Activated naive CD8-positive, alpha-beta T cell treated with anti-CD3 and anti-CD28 coated beads, Interleukin-2, amount 10 ng/mL, durations not matched to agents 7 days and 5 days (primary cell): ENCODE data around the gene SGO2. TPM values are rescaled to one million over a fixed set of nuclear protein-coding genes. Genes with fewer than 3 reads are reported as not detected.

Source experiments
- ATAC-seq: fragments of 150-1000 bp; cut with Tn5 transposase; one replicate; pipeline ENCODE4 v1.10.0; 2021; ENCODE audit warnings: low read depth, moderate library complexity
- POLR2A ChIA-PET: fragments of 350-600 bp; sonication (Branson Sonifier 250); formaldehyde crosslinking; loops from one replicate; lab custom pipeline; 2021; ENCODE audit warnings: antibody characterized with exemption; lab: Charles Lee
- DNase-seq: peaks from one replicate; pipeline ENCODE4 v3.0.0; 2021
- H3K27ac Mint-ChIP-seq: one replicate; pipeline ENCODE4 v1.8.0; 2022; ENCODE audit warnings: mild to moderate bottlenecking, mixed read lengths
- H3K27me3 Mint-ChIP-seq: one replicate; pipeline ENCODE4 v1.8.0; 2022; ENCODE audit warnings: mild to moderate bottlenecking, moderate library complexity, mixed read lengths
- H3K36me3 Mint-ChIP-seq: one replicate; pipeline ENCODE4 v1.8.0; 2021; ENCODE audit warnings: mild to moderate bottlenecking, mixed read lengths
- H3K4me1 Mint-ChIP-seq: one replicate; pipeline ENCODE4 v1.8.0; 2021; ENCODE audit warnings: mixed read lengths
- H3K4me3 Mint-ChIP-seq: one replicate; pipeline ENCODE4 v1.8.0; 2022; ENCODE audit warnings: mild to moderate bottlenecking, moderate library complexity, mixed read lengths
- H3K9me3 Mint-ChIP-seq: one replicate; pipeline ENCODE4 v1.8.0; 2021; ENCODE audit warnings: mixed read lengths
- total RNA-seq, 2 experiments: library from RNA; stranded (reverse); gene quantifications; one replicate each; pipeline ENCODE4 v1.2.3, GENCODE V29; 2021

SGO2 gene
- total RNA-seq, 2 experiments from 2014 or later = 35.0 to 37.4 TPM

DNA sequence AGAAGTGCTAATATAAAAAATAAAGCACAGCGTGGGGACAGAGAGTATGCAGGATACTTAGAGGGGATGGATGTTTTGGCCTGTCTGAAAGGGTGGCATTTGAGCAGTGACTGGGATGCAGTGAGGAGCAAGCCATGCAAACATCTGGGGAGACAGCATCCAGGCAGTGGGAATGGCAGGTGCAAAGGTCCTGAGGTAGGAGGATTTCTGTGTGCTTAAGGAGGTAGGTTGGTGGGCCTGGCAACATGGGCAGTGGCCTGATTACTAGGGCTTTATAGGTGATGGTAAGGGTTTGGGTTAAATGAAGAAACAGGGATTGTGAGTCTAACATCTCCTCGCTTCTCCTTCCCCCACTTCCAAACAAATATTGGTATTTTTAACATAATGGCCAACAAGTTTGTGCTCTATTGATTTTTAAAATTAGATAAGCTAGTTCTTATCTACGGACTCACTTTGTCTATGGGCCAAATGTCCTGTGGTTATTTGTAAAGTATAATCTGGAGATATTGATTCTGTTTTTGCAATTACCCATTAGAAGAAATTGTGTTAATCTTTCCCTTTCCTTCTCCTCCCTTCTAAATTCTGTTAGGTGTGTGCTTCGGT, 62.2 kb downstream of the SGO2 start:
- no peak overlapping the region for H3K27ac Mint-ChIP-seq
- peaks cover 18% of the 10 kb centered on the region for H3K36me3 Mint-ChIP-seq
- POLR2A ChIA-PET = no interaction called here
- H3K9me3 Mint-ChIP-seq = no peaks in the 10 kb centered on the region
- H3K27me3 Mint-ChIP-seq = peaks cover 15% of the 10 kb centered on the region
- no peak overlapping the region for H3K4me3 Mint-ChIP-seq
- DNase-seq (no peak), ATAC-seq (no peak)
- peaks cover 7% of the 10 kb centered on the region for H3K4me1 Mint-ChIP-seq

DNA sequence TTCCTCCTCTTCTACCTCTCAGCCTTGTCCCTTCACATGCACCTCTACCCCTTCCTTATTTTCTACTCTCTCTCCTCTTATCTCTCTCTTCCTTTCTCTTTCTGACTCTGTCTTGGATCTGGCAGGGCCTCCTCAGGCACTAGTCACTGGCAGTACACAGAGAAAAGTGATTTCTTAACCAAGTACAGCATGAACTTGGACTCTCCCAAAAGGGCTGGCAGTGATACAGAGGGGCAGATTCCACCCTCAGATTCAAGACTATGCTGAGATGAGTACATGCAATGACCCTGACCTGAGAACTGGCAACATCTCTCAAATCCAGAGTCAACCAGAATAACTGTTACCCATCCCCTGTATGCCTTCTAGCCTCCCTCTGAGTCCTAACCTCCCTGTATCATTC, 64.1 kb downstream of the SGO2 start:
- Mint-ChIP-seq H3K27ac (no peak overlapping the region), H3K4me3 (no peak overlapping the region), H3K9me3 (no peaks in the 10 kb centered on the region), H3K36me3 (peaks cover 3% of the 10 kb centered on the region), H3K4me1 (peaks cover 7% of the 10 kb centered on the region), H3K27me3 (peaks cover 15% of the 10 kb centered on the region)
- POLR2A ChIA-PET = no interaction called here
- ATAC-seq (no peak), DNase-seq (no peak)

DNA sequence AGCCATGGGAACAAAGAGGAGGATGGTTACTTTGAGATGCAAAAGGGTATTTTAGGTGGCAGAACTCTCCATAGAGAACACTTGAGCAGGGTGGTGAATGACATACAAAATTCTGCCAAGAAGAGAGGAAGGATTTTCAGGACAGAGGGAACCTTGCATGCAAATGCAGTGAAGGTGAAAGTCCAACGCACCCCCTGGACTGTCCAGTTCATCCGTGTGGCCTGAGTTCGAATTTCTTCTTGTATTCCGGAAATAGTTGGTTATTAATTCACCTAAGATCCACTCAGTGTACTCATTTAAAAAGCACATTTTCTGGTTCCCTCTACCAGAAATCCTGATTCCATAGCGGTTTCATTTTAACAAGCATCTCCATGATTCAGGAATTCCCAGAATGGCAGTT, 65.3 kb downstream of the SGO2 start:
- Mint-ChIP-seq H3K27ac (no peak overlapping the region), H3K4me3 (no peak overlapping the region), H3K36me3 (no peaks in the 10 kb centered on the region), H3K9me3 (no peaks in the 10 kb centered on the region), H3K27me3 (peaks cover 22% of the 10 kb centered on the region), H3K4me1 (peaks cover 3% of the 10 kb centered on the region)
- no peak for ATAC-seq
- POLR2A ChIA-PET = no interaction called here
- no peak for DNase-seq

DNA sequence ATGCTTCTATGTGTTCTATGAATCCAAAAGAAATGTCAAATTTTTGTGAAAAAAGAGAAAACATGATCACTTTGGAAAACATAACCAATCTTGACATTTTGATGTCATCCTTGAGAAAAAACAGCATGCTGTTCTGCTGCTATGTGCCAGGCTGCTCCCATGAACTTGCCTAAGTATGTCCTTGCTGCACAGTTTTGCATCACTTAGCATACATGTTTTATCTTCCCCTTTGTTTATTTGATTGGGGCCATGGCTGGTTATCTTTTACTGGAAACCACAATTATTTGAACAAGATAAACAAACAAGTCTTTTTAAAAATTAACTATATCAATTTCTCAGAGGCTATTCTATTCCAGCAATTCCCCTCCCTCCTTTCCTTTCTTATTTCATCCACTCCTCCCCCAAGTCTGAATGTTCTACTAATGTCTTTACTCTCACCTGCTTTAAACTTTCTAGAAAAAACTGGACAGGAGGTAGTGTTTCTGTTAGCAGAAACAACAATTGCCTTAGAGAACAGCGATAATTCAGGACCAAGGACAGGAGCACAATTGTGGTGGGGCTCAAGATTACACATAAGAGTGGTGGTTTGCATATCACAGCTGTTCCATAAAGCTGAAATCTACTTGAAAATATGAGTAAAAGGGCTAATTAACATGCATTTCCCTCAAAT, 66.5 kb downstream of the SGO2 start:
- DNase-seq (no peak), ATAC-seq (no peak)
- no peaks in the 10 kb centered on the region for H3K9me3 Mint-ChIP-seq
- H3K36me3 Mint-ChIP-seq = no peaks in the 10 kb centered on the region
- peaks cover 26% of the 10 kb centered on the region for H3K27me3 Mint-ChIP-seq
- peaks cover 2% of the 10 kb centered on the region for H3K4me1 Mint-ChIP-seq
- no peak overlapping the region for H3K27ac Mint-ChIP-seq
- POLR2A ChIA-PET = no interaction called here
- no peak overlapping the region for H3K4me3 Mint-ChIP-seq

DNA sequence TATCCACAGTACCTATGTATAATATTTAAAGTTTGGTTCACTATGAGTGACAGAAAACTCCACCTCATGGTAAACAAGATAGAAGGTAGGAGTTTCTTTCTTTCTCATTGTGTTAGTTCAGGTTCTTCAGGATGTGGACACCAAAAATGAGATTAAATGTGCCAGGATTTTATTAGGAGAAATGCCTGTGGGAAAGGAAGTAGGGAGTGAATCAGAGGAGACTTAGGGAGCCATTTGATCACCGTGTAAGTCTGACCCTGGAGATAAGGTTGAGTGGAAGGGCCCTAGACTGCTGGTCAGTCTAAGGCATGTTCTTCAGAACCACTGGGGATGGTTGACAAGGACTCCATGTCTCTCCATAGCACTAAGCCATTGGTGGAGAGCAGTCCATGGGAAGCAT, 67.9 kb downstream of the SGO2 start:
- Mint-ChIP-seq H3K36me3 (no peaks in the 10 kb centered on the region), H3K4me3 (no peak overlapping the region), H3K27ac (no peak overlapping the region), H3K4me1 (peaks cover 2% of the 10 kb centered on the region), H3K9me3 (no peaks in the 10 kb centered on the region), H3K27me3 (peaks cover 29% of the 10 kb centered on the region)
- ATAC-seq = no peak
- no peak for DNase-seq
- POLR2A ChIA-PET = no interaction called here

DNA sequence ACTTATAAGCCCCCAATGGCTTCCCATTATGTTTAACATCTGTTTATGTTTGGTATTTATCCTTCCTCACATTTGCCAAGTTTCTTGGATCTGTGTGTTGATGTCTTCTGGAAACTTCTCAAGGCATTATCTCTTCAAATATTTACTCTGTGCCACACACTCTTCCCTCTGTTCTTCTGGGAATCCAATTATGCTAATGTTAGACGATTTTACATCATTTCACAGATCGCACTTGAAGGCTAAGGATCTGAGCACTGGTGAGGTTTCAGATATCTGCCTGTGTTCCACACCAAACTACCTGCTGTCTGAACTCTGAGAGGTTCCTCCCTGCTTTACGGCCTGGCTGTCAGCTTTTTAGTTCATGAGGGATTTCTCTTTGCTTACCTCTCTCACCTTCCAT, 69.9 kb downstream of the SGO2 start:
- H3K27ac Mint-ChIP-seq = no peak overlapping the region
- H3K4me3 Mint-ChIP-seq = no peak overlapping the region
- DNase-seq (no peak), ATAC-seq (no peak)
- H3K9me3 Mint-ChIP-seq = no peaks in the 10 kb centered on the region
- peaks cover 34% of the 10 kb centered on the region for H3K27me3 Mint-ChIP-seq
- H3K36me3 Mint-ChIP-seq = no peaks in the 10 kb centered on the region
- H3K4me1 Mint-ChIP-seq = no peaks in the 10 kb centered on the region
- POLR2A ChIA-PET = no interaction called here

DNA sequence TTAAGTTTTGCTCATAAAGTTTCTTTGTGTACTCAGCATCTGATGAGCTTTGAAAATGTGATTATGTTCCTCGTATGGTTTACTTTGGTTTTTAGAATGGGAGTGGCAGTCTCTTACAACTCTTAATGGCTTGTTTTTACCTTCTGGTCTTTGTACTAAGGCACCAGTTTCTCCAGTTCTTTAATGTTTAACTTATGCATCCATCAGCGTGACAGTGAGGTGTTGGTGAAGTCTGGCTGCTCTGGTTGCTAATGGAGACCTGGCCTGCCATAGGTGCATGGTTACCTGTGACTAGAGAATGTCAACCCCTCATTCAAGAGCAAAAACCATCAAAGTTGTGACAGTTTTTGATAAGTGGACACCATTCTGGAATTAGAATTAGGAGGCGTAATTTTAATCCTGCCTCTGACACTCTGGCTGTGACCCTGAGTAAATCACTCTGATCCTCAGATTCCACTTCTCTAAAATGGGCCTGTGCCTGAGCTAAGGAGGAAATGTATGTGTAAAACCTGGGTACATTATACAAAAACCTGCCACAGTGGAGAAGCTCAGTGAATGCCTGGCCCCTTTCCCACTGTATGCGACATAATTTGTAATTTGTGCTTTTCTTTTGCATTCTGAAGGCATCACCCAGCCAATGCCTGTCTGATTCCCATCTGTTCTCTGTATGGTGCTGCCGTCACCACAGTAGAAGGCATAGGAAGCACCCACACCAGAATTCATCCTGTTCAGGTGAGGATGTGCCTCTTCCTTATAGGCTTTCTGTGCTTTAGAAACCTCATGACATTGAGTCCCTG, 71.0 kb downstream of the SGO2 start:
- H3K36me3 Mint-ChIP-seq = no peaks in the 10 kb centered on the region
- DNase-seq = no peak
- POLR2A ChIA-PET = no interaction called here
- no peaks in the 10 kb centered on the region for H3K9me3 Mint-ChIP-seq
- no peak for ATAC-seq
- H3K4me1 Mint-ChIP-seq = no peaks in the 10 kb centered on the region
- peaks cover 29% of the 10 kb centered on the region for H3K27me3 Mint-ChIP-seq
- H3K4me3 Mint-ChIP-seq = no peak overlapping the region
- no peak overlapping the region for H3K27ac Mint-ChIP-seq

DNA sequence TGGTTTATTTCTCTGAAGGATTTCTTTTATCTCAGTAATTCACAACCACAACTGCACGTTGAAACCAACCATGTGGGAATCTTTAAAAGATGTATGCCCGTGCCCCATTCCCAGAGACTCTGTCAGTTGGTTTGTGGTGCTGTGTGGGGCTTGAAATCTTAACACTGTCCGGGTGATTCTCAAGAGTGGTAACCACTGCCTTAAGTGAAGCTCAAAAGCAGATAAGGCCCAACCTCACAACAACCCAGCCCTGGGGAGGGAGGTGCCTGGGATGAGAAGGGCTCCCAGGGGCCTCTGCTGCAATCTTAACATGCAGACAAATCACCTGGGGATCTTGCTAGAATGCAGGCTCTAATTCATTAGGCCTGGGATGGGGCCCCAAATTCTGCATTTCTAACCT, 73.2 kb downstream of the SGO2 start:
- DNase-seq (no peak), ATAC-seq (no peak)
- no peak overlapping the region for H3K4me3 Mint-ChIP-seq
- peaks cover 30% of the 10 kb centered on the region for H3K27me3 Mint-ChIP-seq
- H3K36me3 Mint-ChIP-seq = no peaks in the 10 kb centered on the region
- POLR2A ChIA-PET = no interaction called here
- no peaks in the 10 kb centered on the region for H3K9me3 Mint-ChIP-seq
- no peaks in the 10 kb centered on the region for H3K4me1 Mint-ChIP-seq
- no peak overlapping the region for H3K27ac Mint-ChIP-seq

DNA sequence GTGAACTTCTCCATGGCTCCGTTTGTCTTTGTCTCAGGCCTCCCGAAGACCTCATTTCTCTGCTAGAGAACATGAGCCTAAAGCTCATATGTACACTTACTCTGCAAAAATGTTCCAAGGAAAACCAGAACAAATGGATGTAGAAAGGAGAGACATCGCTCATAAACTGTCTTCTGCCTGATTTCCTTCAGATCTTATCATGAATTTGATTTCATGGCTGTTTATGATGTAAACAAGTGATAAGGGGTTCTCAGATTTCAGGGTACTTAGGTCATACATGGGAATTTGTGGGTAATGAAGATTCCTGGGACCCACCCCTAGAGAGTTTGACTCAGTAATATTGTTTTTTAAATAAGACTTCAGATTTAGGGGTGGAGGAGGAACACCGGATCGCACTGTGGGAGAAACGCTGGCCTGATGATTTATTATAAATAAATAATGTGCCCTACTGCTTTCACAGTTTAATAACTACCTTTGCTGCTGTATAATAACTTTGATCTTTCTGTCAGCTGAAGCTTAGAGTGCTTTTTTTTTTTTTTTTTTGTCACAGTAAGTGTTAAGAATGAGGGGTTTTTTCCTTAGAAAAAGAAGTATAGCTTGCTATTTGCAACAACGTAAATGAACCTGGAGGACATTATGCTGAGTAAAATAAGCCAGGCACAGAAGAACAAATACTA, 74.7 kb downstream of the SGO2 start:
- Mint-ChIP-seq H3K27ac (no peak overlapping the region), H3K27me3 (peaks cover 30% of the 10 kb centered on the region), H3K4me3 (no peak overlapping the region), H3K9me3 (no peaks in the 10 kb centered on the region), H3K36me3 (no peaks in the 10 kb centered on the region), H3K4me1 (no peaks in the 10 kb centered on the region)
- DNase-seq (no peak), ATAC-seq (no peak)
- POLR2A ChIA-PET = no interaction called here

DNA sequence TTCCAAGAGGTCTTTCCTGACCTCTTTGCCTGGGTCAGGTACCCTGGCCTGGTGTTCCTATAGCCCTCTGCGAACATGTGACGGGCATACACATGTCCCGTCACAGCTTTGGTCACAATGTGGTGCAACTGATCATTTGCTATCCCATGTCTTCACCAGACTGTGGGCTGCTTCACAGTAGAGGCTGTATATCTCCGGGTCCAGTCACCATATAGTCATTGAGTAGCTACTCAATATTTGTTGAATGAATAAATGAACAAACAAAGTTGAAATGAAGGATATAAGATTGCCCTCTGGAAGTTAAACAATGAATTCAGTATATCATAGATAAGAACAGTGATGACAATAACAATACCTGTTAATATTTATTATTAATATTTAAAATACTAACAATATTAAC, 76.6 kb downstream of the SGO2 start:
- DNase-seq = no peak
- Mint-ChIP-seq H3K9me3 (peaks cover 7% of the 10 kb centered on the region), H3K4me3 (no peak overlapping the region), H3K27me3 (peaks cover 27% of the 10 kb centered on the region), H3K27ac (no peak overlapping the region), H3K36me3 (no peaks in the 10 kb centered on the region), H3K4me1 (no peaks in the 10 kb centered on the region)
- POLR2A ChIA-PET = no interaction called here
- ATAC-seq = no peak

DNA sequence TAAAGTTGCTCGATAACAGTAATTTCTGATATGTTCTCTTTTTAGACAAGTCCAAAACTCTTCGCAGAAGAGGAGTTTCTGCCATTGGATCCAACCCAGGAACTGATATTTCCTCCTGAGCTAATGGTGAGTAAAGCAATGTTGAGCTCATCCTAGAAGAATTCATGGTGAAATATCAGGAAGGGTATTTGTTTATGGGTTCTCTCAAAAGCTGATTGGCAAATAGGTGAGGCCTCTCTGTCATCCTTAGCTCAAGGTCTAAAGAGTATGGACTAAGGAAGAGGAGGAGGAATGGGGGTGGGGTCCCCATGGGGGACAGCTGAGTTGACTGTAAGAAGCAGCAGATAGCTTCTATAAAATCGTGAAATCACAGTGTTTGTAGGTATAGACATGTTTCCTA, 78.0 kb downstream of the SGO2 start:
- POLR2A ChIA-PET = no interaction called here
- Mint-ChIP-seq H3K27me3 (peaks cover 26% of the 10 kb centered on the region), H3K4me3 (no peak overlapping the region), H3K27ac (no peak overlapping the region), H3K9me3 (peaks cover 9% of the 10 kb centered on the region), H3K36me3 (no peaks in the 10 kb centered on the region), H3K4me1 (no peaks in the 10 kb centered on the region)
- DNase-seq = no peak
- no peak for ATAC-seq

DNA sequence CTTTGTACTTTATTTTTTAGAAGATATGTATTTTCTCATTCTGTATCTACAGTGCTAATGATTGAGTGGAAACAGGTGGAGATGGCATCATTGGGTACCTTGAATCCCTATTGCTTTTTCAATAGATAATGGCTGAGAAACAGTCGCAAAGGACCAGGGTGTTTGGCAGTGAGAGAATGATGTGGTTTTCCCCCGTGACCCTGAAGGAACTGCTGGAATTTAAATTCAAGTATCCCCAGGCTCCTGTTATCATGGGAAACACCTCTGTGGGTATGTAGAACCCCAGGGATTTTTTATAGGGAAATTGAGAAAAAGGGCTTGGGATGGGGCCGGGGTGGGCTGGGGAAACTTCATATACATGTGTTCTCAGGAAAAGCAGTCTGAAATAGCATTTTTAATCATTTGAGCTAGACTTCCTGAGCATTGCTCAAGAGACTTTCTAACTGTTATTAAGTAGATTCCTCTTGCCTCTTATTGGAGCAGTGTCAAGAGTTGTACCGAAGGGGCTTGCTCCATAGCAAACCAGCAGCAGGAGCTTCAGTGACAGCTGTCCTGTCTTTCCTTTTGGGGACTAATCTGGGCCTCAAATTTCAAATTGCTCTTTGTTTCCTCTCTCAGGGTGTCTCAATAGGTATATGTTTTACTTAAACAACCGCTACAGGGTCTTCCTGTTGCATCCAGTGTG, 78.7 kb downstream of the SGO2 start:
- DNase-seq (no peak), ATAC-seq (no peak)
- POLR2A ChIA-PET = no interaction called here
- peaks cover 25% of the 10 kb centered on the region for H3K27me3 Mint-ChIP-seq
- peaks cover 9% of the 10 kb centered on the region for H3K9me3 Mint-ChIP-seq
- H3K27ac Mint-ChIP-seq = no peak overlapping the region
- no peaks in the 10 kb centered on the region for H3K4me1 Mint-ChIP-seq
- H3K4me3 Mint-ChIP-seq = no peak overlapping the region
- no peaks in the 10 kb centered on the region for H3K36me3 Mint-ChIP-seq

DNA sequence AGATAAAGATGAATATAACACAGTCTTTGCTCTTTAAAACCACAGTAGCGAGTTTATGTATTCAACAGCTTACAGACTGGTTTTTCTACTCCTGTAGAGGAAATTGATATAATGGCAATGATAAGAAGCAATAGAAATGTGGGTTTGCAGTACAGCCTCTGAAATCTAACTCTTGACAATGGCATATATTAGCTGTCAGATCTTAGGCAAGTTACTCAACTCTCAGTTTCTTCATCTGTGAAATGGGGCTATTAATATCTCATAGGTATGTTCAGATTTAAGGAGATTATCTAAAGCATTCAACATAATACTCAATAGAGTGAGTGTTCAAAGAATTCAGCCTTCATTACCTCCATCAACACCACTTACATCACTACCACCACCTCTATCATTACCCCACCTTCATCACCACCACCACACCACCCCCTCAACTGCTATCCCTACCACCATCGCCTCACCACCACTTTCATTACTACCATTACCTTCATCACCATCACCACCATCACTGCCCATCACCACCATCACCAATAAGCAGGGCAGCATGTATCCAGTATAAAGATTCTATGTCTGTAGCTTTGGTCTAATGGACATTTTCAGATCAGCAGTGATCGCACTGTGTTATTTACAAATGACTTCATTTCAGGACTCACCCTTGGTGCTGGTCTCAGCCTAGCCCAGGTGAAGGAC, 82.5 kb downstream of the SGO2 start:
- DNase-seq = no peak
- no peaks in the 10 kb centered on the region for H3K4me1 Mint-ChIP-seq
- no peaks in the 10 kb centered on the region for H3K36me3 Mint-ChIP-seq
- no peak overlapping the region for H3K27ac Mint-ChIP-seq
- H3K27me3 Mint-ChIP-seq = peaks cover 30% of the 10 kb centered on the region
- peaks cover 9% of the 10 kb centered on the region for H3K9me3 Mint-ChIP-seq
- no peak overlapping the region for H3K4me3 Mint-ChIP-seq
- POLR2A ChIA-PET = no interaction called here
- no peak for ATAC-seq
